IgD-negative memory B cell (primary cell): ENCODE results near the gene IL23A. TPM values are rescaled to one million over a fixed set of nuclear protein-coding genes. Genes with fewer than 3 reads are reported as not detected.
A peak's percentile ranks its signal among the peaks of the same experiment; 100 is the strongest.

Experiments
- H3K27ac Mint-ChIP-seq, 3 donors: one replicate each; pipeline ENCODE4 v1.8.0; 2020 to 2022; ENCODE audit warnings: mild to moderate bottlenecking in 3 of 3, mixed read lengths in 3 of 3, moderate library complexity in 1 of 3
- H3K27me3 Mint-ChIP-seq: one replicate; pipeline ENCODE4 v1.8.0; 2021; ENCODE audit warnings: mixed read lengths
- H3K36me3 Mint-ChIP-seq: one replicate; pipeline ENCODE4 v1.8.0; 2020; ENCODE audit warnings: mild to moderate bottlenecking, mixed read lengths
- H3K4me1 Mint-ChIP-seq, 3 donors: one replicate each; pipeline ENCODE4 v1.8.0; 2020 to 2022; ENCODE audit warnings: mixed read lengths in 3 of 3, mild to moderate bottlenecking in 1 of 3
- H3K4me3 Mint-ChIP-seq, 4 donors: one replicate each; pipeline ENCODE4 v1.8.0; 2020 to 2022; ENCODE audit warnings: mild to moderate bottlenecking in 4 of 4, mixed read lengths in 4 of 4, moderate library complexity in 3 of 4
- H3K9me3 Mint-ChIP-seq, 3 donors: one replicate each; pipeline ENCODE4 v1.8.0; 2020 to 2021; ENCODE audit warnings: mixed read lengths in 3 of 3, mild to moderate bottlenecking in 1 of 3
- polyA plus RNA-seq: library from polyadenylated mRNA; unstranded; fragments of 300-500 nt; fragmentation: Illumina TruSeq; gene quantifications from one replicate; pipeline ENCODE4 v1.2.3, GENCODE V29; 2021

The IL23A gene
- polyA plus RNA-seq, 1 donor from 2014 or later, result 12.4 TPM

GRCh38 chr12:56362130-56363059 lies 23.7 kb downstream of the IL23A start, which contains the start of gene APOF:
Gene APOF (minus strand): TSS chr12:56362857. CDS start chr12:56362745, 112 bp downstream.
- peaks cover 4 to 29% (median 18%) of the 10 kb centered on the region in 3 donors for H3K4me1 Mint-ChIP-seq
- H3K36me3 Mint-ChIP-seq, result no peaks in the 10 kb centered on the region
- H3K9me3 Mint-ChIP-seq, result no peaks in the 10 kb centered on the region
- peak within 1 kb of the TSS; percentile 42 to 98 (median 69) for H3K4me3 Mint-ChIP-seq
- no peaks in the 10 kb centered on the region for H3K27me3 Mint-ChIP-seq
- H3K27ac Mint-ChIP-seq, result peak within 1 kb of the TSS in 1 of 3 donors; percentile 69

- Mint-ChIP-seq H3K27ac (peak overlapping the region in 1 of 3 donors; percentile 59), H3K4me1 (no peaks in the 10 kb centered on the region), H3K9me3 (no peaks in the 10 kb centered on the region), H3K36me3 (no peaks in the 10 kb centered on the region), H3K27me3 (no peaks in the 10 kb centered on the region), H3K4me3 (no peak overlapping the region)
Observed at GRCh38 chr12:56366948-56367347, 28.3 kb downstream of the IL23A start.

- Mint-ChIP-seq H3K4me1 (peaks cover 31 to 37% (median 34%) of the 10 kb centered on the region in 3 donors), H3K4me3 (peak overlapping the region in 1 of 4 donors; percentile 58), H3K36me3 (no peaks in the 10 kb centered on the region), H3K27me3 (no peaks in the 10 kb centered on the region), H3K27ac (peak overlapping the region in 2 of 3 donors; percentile 39 to 45), H3K9me3 (peaks cover 0 to 2% (median 0%) of the 10 kb centered on the region in 3 donors)
Observed at GRCh38 chr12:56373515-56373914, 34.8 kb downstream of the IL23A start.

- H3K27ac Mint-ChIP-seq, result peak overlapping the region; percentile 93 to 95 (median 94)
- peaks cover 0 to 2% (median 0%) of the 10 kb centered on the region in 3 donors for H3K9me3 Mint-ChIP-seq
- H3K4me1 Mint-ChIP-seq, result peaks cover 31 to 37% (median 34%) of the 10 kb centered on the region in 3 donors
- no peaks in the 10 kb centered on the region for H3K27me3 Mint-ChIP-seq
- peak overlapping the region in 3 of 4 donors; percentile 46 to 87 (median 83) for H3K4me3 Mint-ChIP-seq
- no peaks in the 10 kb centered on the region for H3K36me3 Mint-ChIP-seq
Observed at GRCh38 chr12:56374726-56375597, 36.3 kb downstream of the IL23A start.

GRCh38 chr12:56375598-56376434 lies 37.1 kb downstream of the IL23A start:
- Mint-ChIP-seq H3K4me3 (peak overlapping the region; percentile 46 to 83 (median 64)), H3K27ac (peak overlapping the region; percentile 93 to 95 (median 94)), H3K36me3 (no peaks in the 10 kb centered on the region), H3K27me3 (no peaks in the 10 kb centered on the region), H3K4me1 (peaks cover 31 to 37% (median 34%) of the 10 kb centered on the region in 3 donors), H3K9me3 (peaks cover 0 to 2% (median 0%) of the 10 kb centered on the region in 3 donors)

- H3K27me3 Mint-ChIP-seq, result no peaks in the 10 kb centered on the region
- H3K9me3 Mint-ChIP-seq, result peaks cover 0 to 2% (median 0%) of the 10 kb centered on the region in 3 donors
- H3K36me3 Mint-ChIP-seq, result no peaks in the 10 kb centered on the region
- peaks cover 32 to 39% (median 36%) of the 10 kb centered on the region in 3 donors for H3K4me1 Mint-ChIP-seq
- peak overlapping the region in 2 of 3 donors; percentile 56 to 67 for H3K27ac Mint-ChIP-seq
- H3K4me3 Mint-ChIP-seq, result peak overlapping the region in 3 of 4 donors; percentile 52 to 83 (median 52)
Observed at GRCh38 chr12:56377310-56377988, 38.8 kb downstream of the IL23A start.

- Mint-ChIP-seq H3K27ac (peak overlapping the region in 1 of 3 donors; percentile 56), H3K36me3 (no peaks in the 10 kb centered on the region), H3K4me3 (peak overlapping the region in 1 of 4 donors; percentile 52), H3K27me3 (no peaks in the 10 kb centered on the region), H3K4me1 (peaks cover 32 to 36% (median 33%) of the 10 kb centered on the region in 3 donors), H3K9me3 (peaks cover 0 to 2% (median 0%) of the 10 kb centered on the region in 3 donors)
Observed at GRCh38 chr12:56377989-56378316, 39.3 kb downstream of the IL23A start.

GRCh38 chr12:56382611-56383010 lies 43.9 kb downstream of the IL23A start:
- Mint-ChIP-seq H3K4me1 (peaks cover 3 to 8% (median 3%) of the 10 kb centered on the region in 3 donors), H3K27ac (no peak overlapping the region), H3K36me3 (no peaks in the 10 kb centered on the region)

GRCh38 chr12:56385873-56386272 lies 47.2 kb downstream of the IL23A start:
- Mint-ChIP-seq H3K4me1 (peaks cover 1 to 4% (median 3%) of the 10 kb centered on the region in 3 donors), H3K27ac (no peak overlapping the region), H3K9me3 (no peaks in the 10 kb centered on the region), H3K4me3 (no peak overlapping the region), H3K27me3 (no peaks in the 10 kb centered on the region), H3K36me3 (no peaks in the 10 kb centered on the region)

More at GRCh38 chr12:56382611-56383010, 43.9 kb downstream of the IL23A start:
- Mint-ChIP-seq H3K4me3 (no peak overlapping the region), H3K27me3 (no peaks in the 10 kb centered on the region), H3K9me3 (no peaks in the 10 kb centered on the region)

GRCh38 chr12:56387152-56387736 lies 48.6 kb downstream of the IL23A start:
- H3K27me3 Mint-ChIP-seq, result no peaks in the 10 kb centered on the region
- no peak overlapping the region for H3K27ac Mint-ChIP-seq
- no peaks in the 10 kb centered on the region for H3K36me3 Mint-ChIP-seq

GRCh38 chr12:56389412-56389811 lies 50.7 kb downstream of the IL23A start:
- H3K36me3 Mint-ChIP-seq, result no peaks in the 10 kb centered on the region
- no peaks in the 10 kb centered on the region for H3K27me3 Mint-ChIP-seq
- no peak overlapping the region for H3K27ac Mint-ChIP-seq
- H3K9me3 Mint-ChIP-seq, result no peaks in the 10 kb centered on the region
- H3K4me1 Mint-ChIP-seq, result peaks cover 0 to 2% (median 0%) of the 10 kb centered on the region in 3 donors
- no peak overlapping the region for H3K4me3 Mint-ChIP-seq

More at GRCh38 chr12:56387152-56387736, 48.6 kb downstream of the IL23A start:
- Mint-ChIP-seq H3K4me3 (no peak overlapping the region), H3K9me3 (no peaks in the 10 kb centered on the region), H3K4me1 (peaks cover 0 to 2% (median 0%) of the 10 kb centered on the region in 3 donors)
